HG03575 (cell line): ENCODE results near the gene STIM2.
A peak's percentile ranks its signal among the peaks of the same experiment; 100 is the strongest.

ENCODE experiments used
- ATAC-seq: cut with Tn5 transposase; IDR thresholded peaks from one replicate; pipeline ENCODE4 v1.9.1; 2021; ENCODE audit not compliant: unreplicated experiment, insufficient number of reproducible peaks, low FRiP score; ENCODE audit errors: extremely low read depth

The STIM2 gene

DNA sequence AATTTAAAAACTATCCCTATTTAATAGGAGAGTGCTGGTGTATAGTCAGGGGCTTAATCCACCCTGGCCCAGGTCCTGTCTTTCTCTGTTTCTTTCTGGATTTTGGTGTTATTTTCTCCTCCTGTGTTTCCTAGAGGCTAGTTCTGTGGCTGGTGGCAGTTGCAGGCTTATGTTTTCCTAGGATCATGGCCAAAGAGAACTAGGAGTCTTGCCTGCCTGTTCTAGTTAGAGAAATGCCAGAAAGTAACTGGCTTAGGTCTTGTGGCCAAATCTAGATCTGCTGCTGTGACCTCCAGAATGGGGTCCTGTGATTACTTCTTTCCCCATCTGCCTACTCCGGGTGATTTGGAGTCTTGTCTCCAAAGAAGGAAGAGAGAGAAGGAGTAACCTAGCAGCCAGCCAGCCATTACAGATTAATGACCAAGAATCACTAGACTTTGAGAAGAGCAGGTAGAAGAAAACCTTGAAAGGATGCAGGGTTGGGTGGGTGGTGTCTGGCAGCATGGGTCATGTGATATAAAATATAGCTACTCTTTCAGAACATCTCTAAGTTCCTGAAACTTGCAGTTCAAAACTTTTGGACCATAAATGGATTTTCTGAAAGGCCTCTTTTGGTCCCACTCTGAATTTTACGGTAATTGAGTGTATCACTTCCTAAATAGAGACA lies 117.9 kb downstream of the STIM2 start:
- no peak for ATAC-seq

GRCh38 chr4:26984896-26985295 lies 124.3 kb downstream of the STIM2 start:
- no peak for ATAC-seq

DNA sequence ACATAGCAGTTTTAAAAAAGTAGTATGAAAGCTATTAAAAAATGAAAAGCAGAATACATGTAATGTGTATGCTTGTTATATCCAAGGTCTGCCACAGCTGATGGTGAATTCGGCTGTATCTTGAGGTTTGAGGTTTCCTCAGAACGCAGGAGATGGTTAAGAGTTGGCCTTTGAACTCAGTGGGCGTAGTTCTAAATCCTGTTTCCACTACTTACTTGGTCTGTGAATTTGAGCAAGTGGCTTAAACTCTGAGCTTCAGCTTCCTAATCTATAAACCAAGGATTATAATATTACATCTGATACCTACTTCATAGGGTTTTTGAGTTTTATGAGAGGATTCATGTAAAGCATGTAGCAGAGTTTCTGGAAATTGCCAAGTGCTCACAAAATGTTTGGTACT lies 125.2 kb downstream of the STIM2 start:
- peak; percentile 93 for ATAC-seq

DNA sequence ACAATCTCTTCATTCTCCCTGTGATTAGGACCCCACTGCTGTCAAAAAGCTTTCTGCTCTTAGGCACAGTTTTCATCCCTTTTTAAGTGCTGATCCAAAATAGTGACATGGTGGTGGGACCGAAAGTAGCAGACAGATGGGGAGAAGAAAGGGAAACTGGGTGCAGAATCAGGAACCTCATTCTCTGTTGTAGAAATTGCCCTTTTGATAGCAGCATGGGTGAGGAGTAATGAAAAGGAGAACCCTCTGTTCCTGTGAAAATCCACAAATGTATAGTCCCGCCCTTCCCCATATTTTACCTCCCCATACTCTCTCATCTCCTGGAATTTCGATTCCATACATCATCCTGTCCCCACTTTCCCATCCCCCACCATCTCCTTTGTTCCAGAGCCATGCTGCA lies 126.5 kb downstream of the STIM2 start:
- no peak for ATAC-seq

DNA sequence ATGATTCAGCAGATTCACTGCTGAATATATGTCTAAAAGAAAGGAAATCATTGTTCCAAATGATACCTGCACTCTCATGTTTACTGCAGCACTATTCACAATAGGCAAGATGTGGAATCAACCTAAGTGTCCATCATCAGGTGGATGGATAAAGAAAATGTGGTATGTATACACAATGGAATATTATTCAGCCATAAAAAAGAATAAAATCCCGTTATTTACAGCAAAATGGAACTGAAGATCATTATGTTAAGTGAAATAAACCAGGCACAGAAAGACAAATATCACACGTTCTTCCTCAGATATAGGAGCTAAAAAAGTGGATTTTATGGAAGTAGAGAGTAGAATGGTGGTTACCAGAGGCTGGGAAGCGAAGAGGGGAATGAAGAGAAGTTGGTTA lies 130.4 kb downstream of the STIM2 start:
- ATAC-seq: no peak

GRCh38 chr4:26992657-26993361 lies 132.2 kb downstream of the STIM2 start:
- peak; percentile 91 for ATAC-seq

- no peak for ATAC-seq
Observed at GRCh38 chr4:26993539-26993938, 132.9 kb downstream of the STIM2 start.

DNA sequence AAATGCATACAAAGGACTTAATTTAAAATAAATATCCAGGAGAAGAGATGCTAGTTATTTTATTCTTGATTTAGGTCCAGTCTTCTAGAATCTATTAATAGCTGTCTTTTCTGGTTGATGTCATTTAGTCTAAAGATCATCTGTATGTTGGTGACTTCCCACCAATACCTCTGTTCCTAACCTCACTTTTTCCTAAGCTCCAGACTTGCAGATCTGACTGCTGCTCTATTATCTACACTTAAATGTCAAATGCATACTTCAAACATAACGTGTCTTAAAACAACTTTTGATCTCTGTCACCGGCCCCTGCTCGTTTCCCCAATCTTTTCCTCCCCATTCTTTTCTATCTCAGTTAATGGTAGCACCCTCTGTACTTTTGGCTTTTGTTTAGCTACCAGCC lies 133.3 kb downstream of the STIM2 start:
- no peak for ATAC-seq

DNA sequence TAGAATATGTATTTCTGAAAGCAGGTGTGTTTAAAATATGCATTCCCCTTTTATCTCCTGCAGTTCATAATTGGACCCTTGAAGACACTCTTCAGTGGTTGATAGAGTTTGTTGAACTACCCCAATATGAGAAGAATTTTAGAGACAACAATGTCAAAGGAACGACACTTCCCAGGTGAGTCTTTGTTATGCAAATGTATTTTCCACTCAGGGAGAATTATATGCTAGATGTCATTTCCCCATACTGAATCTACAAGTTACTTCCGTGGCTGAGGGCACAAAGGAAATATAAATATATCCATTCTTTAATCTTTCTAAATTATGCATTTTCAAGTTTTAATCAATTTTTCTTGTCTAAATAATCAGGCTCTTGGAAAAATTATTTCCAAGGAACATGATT lies 134.7 kb downstream of the STIM2 start:
- no peak for ATAC-seq

GRCh38 chr4:26996745-26997144 lies 136.1 kb downstream of the STIM2 start:
- no peak for ATAC-seq

- ATAC-seq: no peak
Observed at GRCh38 chr4:26999689-27000088, 139.0 kb downstream of the STIM2 start.

GRCh38 chr4:27000122-27000521 lies 139.5 kb downstream of the STIM2 start:
- ATAC-seq: no peak

GRCh38 chr4:27000820-27001219 lies 140.2 kb downstream of the STIM2 start:
- ATAC-seq: no peak

DNA sequence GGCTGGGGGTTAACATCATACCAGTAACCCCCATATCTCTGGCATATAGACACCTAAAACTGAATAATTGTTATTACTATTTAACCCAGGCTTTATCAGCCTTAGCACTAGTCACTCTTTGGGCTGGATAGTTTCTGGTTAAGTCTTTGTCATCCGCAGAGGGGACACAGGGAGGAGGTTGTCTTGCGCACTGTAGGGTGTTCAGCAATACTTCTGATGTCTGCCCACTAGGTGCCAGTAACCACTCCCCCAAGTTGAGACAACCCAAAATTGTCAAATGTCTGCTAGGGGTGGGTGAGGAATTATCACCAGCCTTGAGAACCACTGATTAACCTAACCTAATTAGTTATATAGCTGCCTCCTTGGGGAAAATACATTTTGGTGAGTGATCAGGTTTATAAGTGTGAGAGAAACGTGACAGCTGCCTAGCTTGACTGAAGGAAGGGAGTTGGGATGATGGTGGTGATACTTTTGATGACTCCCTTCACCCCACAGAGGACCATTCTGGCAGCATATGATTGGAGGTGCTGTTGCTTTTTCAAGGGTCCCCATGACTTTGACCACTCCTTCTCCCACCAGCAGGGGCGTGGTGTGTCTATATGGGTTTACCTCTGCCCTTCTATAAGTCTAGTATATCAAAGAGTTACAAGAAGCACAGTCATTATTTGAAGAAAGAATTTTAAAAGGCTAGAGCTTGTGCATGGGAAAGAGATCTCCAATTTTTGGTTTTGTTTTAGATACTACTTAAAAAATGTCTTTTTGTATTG lies 140.9 kb downstream of the STIM2 start:
- no peak for ATAC-seq

DNA sequence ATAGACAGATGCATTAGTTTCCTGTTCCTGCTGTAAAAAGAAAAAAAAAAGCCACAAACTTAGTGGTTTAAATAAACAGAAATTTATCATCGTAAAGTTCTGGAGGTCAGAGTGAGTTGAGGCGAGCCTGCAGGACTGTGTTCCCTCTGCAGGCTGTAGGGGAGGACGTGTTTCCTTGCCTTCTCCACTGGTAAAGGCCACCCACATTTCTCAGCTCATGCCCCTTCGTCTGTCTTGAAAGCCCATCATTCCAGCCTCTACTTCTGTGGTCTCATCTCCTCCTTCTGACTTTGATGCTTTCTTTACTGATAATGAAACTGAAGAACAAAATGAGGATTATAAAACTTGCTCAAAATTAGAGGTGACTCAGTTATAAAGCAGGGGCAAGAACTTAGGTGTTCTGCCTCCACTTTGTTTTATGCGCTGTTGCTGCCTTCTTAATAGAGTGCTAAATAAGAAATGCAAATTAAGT lies 143.0 kb downstream of the STIM2 start:
- ATAC-seq: no peak

GRCh38 chr4:27005501-27005900 lies 144.9 kb downstream of the STIM2 start:
- no peak for ATAC-seq

GRCh38 chr4:27005905-27006590 lies 145.4 kb downstream of the STIM2 start:
- ATAC-seq: no peak

DNA sequence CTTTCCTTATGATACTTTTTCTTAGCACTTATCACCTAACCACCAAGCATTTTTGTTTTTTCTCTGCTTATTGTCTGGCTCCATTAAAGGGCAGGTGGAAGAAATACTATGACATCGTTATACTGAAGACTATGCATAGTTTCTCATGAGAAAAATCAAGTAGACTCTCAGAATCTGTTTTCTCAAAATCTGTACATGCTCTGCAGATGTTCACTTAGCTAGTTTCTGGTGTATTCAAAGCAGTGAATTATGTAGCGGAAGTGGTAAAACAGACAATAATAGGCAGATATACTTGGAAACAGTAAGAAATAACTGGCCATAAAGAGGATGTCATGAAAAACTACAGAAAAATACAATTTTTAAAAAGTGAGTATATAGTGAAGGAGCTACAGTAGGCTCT lies 146.0 kb downstream of the STIM2 start:
- no peak for ATAC-seq

- no peak for ATAC-seq
Observed at GRCh38 chr4:27007507-27007906, 146.9 kb downstream of the STIM2 start.
